ENCODE measurements around the gene MUC3A.

- no peak for TF ChIP-seq CTCF (IDR thresholded peaks at IDR 0.05; ENCODE audit: borderline replicate concordance, extremely low read depth, low read length, poor library complexity, severe bottlenecking)
- TF ChIP-seq EZH2 (IDR thresholded peaks at IDR 0.05; ENCODE audit: borderline replicate concordance, low read depth, low read length, severe bottlenecking) = no peak
These were observed 19.3 kb downstream of the MUC3A start for GRCh38 chr7:100968650-100969049.

Data from DND-41 (cell line).